Prostate gland (tissue), 2 donors: Measurements from ENCODE around the gene SLC2A2.

ENCODE experiments used
- CTCF ChIP-seq, 4 experiments: fragments of 200-600 bp in 2 of 4; fragments of 450-650 bp in 2 of 4; sonication (generic) in 2 of 4; IDR thresholded peaks; 1 replicate in 3 of 4; 2 replicates in 1 of 4; pipeline ENCODE4 v1.5.1; 2016 to 2019; ENCODE audit warnings: antibody characterized with exemption in 4 of 4, mild to moderate bottlenecking in 2 of 4, moderate library complexity in 2 of 4
- POLR2A ChIP-seq: fragments of 450-650 bp; IDR thresholded peaks from one replicate; pipeline ENCODE4 v1.6.1; 2016; ENCODE audit warnings: antibody characterized with exemption, mild to moderate bottlenecking
- POLR2AphosphoS5 ChIP-seq: sonication (generic); formaldehyde crosslinking; IDR thresholded peaks from one replicate; pipeline ENCODE4 v1.6.1; 2017; ENCODE audit warnings: antibody characterized with exemption

GRCh38 chr3:171057072-171057471 is 30.6 kb upstream of the SLC2A2 start:
- TF ChIP-seq CTCF (IDR thresholded peaks at IDR 0.05): no peak
- TF ChIP-seq POLR2A: no peak
- no peak for TF ChIP-seq POLR2AphosphoS5
